ENCODE measurements around the gene LILRB5.
"Not testable (repeated sequence)": the region's sequence is repeated elsewhere in the genome, so short reads cannot be mapped to it uniquely, and the experiment has no call there.

LILRB5 gene

DNA sequence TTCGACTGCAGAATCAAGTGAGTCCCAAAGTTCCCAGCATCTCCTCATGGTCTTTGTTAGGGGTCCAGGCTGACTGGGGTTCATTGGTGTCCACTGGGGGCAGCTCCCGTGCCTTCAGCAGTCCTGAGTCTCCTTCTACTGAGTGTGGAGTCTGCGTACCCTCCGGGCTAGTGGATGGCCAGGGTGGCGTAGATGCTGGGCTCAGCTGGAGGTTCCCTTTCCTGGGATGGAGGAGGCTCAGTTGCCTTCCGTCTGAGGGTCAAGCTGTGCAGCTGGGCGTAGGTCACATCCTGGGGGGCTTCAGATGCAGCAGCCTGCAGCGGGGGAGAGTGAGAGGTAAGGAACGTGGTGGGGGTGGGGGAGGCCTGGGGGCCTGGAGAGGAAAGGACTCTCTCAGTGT is 17.4 kb upstream of the LILRB5 start:
- DNase-seq, result not testable (repeated sequence)

DNA sequence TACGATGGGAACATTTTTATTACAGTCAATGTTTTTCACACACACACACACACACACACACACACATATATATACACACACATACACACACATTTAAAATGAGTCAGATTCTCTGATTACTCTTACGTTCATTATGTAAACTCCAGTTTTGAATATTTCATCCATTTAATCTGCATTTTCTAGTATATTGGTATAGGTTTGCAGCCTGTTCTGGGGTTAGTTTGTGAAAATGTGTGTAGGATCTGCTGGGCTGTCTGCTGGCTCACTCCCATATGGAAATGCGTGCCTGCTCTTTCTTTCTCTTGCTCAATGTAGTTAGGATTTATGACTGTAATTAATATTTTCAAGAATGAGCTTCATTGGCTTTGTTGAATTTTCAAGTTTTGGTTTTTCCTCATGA is 16.7 kb upstream of the LILRB5 start:
- DNase-seq, result no peak

DNA sequence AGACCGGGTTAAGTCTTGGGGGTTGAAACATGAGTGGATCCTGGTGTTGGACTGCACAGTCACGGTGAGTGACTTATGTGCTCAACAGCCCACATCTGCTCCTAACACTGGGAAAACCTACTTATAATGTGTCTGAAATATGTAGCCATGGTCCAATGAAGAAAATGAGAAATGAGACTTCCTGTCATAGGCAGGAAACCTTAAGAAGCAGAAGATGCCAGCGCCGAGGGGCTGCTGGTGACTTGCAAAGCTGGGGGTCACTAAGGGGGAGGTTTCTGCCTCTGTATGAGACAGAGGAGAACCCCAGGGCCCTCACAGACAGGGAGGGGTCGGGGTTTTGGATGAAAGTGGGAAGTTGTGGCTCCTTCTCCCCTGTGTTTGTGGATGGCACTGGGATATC is 15.1 kb upstream of the LILRB5 start:
- not testable (repeated sequence) for DNase-seq

DNA sequence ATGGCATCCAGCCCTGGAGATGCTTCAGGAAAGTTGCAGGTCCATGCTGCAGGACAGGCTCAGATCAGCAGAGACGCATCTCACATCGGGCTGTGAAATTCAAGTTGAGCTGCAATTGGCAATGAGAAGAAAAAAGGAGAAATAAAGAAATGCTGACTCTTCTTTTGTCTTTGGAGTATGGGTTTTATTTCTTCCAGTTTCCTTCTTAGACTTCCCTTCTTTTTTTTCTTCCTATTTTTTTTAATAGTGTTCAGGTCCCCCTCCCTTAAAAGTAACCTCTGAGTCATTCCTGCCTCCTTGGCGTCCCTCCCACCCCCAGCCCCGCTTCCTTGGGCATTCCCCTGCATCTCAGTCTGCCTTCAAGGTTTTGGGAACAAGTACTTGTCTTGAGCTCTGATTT is 14.5 kb upstream of the LILRB5 start:
- DNase-seq, result not testable (repeated sequence)

DNA sequence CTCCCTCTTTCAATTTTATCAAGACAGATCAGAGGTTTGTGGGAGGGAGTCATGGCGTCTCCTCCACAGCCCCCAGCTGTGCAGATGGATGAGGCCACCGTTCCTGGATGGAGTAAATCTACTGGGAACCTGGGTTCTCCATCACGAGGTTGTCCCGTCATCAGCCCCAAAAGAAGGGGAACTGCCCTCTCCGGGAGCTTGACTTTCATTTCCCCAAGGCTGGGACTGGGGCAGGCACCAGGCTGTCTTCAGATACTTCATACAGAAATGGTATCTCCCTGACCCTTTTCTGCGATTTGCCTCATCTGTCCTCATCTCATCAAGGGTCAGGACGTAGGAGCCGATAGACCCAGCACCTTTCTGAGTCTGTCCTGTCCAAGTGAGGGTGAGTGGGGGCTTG is 14.0 kb upstream of the LILRB5 start:
- no peak for DNase-seq

DNA sequence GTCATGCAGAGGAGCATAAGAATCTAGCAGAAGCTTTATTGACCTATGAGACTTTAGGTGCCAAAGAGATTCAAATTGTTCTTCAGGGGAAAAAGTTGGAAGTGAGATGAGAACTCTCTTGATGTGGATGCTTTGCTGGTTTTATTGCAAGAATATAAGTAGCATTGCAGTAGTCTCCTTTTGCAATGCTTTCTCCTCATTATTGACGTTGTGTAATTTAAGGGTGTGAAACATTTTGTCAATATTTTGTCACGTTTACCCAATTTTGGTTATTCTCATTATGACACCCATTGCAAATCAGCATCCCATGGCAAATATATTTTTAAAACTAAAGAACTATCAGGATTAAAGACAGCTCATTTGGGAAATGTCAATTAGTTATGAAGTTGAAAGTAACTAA is 11.9 kb upstream of the LILRB5 start:
- no peak for DNase-seq

DNA sequence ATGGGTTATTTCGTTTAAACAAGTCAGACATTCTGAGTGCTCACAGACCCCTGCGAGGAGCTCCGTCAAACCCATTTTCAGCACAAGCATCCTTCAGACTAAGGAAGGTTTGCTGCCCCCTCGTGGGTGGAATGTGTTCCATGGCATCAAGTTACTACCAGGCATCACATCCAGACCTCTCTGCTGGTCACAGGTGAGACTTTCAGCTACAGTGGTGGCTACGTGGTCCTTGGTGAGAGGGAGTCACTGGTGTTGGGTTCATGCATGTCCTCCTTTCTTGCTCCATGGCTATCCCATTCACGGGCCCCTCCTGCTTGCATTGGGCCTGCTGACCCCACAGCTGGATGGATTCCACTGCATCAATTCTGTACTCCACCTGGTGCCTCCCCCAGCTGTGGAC is 9.1 kb upstream of the LILRB5 start:
- peak; percentile 73 for DNase-seq

DNA sequence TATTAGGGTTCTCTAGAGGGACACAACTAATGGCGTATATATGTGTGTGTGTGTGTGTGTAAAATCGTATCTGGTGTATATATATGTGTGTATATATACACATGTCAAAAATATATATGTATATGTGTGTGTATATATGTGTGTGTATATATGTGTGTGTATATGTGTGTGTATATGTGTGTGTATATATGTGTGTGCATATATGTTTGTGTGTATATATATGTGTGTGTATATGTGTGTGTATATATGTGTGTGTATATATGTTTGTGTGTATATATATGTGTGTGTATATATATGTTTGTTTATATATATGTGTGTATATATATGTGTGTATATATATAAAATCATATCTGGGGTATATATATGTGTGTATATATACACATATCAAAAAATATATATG is 5.4 kb upstream of the LILRB5 start:
- no peak for DNase-seq

DNA sequence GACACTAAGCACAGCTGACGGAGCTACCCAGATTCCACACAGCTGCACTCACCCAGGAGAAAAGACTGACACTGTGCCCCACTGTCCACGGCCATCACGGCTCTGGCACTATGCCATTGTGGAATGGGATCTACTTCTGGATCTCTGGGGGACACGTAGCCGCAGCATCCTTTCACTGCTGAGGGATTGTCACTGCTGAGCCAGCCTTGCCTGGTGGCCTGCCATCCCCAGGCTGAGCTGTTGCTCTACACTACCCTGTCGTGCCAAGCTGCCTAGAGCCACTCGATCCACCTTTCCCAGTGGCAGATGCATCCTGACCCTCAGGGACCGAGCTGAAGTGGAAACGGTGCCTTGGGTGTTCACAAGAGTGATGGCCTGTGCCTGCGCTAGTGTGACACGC is 5.0 kb upstream of the LILRB5 start:
- no peak for DNase-seq

DNA sequence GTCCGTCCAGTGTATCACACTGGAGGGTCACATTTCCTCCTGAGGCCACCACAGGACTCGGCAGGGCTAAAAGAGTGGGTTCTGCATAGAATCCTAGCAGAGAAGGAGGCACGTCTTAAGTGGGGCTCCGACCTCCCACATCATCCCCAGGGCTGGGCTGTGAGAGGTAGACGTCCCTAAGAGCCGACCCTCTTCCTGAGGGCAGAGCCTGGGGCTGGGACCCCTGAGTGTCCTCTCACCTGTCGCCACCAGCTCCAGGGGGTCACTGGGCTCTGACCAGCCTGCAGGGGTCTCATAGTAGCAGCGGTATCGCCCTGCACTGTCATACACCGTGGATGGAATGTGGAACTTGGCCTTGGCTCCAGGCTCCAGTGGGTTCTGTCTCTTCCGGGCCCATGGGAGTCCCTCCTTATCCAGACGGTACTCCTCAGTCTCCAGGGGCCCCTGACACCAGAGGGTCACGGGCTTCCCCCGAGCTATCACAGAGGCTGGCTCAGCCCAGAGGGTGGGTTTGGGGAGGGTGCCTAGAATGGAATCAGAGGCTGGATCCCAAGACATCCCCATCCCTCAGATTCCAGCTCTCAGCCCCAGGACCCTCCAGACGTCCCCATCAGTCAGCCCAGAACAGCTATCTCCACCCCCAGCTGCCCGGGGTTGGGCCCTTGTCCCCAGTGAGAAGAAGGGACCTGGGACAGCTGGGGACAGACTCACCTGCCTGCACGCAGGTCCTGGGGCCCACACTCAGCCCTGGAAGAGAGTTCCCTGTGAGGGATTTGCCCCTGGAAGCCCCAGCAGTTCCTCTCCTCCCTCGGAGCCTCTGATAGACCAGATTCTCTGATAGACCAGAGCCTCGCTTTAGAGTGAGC is 590 bp downstream of the LILRB5 start:
- no peak for DNase-seq

DNA sequence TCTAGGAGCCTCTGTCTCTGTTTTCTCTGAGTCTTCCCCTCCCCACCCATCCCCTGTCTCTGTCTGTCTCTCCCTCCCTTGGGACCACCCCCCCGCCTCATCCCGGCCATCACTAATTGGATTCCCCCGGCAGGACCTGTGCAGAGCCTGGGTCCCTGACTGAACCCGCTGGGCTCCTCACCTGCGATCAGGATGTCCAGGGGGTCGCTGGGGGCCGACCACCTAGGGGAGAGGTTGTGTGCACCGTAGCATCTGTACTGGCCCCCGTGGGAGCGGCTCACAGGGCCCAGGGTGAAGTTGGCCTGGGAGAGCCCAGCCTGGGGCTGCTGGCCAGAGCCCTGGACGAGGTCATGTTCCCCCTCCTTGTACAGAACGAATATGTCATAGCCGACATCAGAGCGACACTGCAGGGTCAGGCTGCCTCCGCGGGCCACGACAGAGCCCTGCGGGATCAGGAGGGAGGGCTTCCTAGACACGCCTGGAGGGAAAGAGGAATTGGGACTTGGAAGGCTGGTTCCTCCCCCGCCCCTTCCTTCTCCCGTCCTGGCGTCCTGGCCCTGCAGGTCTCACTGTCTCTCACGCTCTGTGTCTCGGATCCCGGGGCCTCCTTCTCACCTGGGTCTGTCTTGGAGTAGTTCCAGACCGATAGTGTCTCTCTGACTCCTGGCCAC is 1.8 kb downstream of the LILRB5 start:
- no peak for DNase-seq

DNA sequence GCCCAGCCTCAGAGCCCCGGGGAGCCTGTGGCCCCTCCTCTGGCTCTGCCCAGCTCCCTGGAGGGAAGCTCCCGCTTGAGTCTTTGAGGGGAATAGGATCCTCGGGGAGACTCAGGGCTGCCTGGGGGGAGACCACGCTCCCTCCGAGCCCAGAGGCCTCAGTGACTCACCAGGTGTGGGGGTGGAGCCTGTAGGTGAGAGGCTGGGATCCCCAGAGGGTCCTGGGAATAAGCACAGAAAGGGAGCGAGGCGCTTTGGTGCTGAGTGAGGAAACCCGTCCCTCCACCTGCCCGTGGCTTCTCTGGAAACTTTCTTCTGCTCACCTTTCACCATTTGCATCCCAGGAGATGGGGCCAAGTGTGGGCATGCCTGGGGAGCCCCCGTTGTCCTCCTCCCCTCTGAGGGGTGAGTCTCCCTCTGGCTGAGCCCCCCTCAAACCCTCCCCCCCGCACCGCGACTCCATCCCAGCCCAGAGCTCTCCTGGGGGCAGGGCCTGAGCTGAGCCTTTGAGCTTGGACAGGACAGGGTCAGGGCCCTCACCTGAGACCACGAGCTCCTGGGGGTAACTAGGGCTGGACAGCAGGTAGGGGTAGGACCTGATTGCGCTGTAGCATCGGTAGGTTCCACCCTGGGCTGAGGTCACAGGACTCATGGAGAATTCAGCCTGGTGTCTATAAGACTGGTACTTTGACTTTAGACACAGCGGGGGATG is 2.7 kb downstream of the LILRB5 start:
- DNase-seq, result no peak

DNA sequence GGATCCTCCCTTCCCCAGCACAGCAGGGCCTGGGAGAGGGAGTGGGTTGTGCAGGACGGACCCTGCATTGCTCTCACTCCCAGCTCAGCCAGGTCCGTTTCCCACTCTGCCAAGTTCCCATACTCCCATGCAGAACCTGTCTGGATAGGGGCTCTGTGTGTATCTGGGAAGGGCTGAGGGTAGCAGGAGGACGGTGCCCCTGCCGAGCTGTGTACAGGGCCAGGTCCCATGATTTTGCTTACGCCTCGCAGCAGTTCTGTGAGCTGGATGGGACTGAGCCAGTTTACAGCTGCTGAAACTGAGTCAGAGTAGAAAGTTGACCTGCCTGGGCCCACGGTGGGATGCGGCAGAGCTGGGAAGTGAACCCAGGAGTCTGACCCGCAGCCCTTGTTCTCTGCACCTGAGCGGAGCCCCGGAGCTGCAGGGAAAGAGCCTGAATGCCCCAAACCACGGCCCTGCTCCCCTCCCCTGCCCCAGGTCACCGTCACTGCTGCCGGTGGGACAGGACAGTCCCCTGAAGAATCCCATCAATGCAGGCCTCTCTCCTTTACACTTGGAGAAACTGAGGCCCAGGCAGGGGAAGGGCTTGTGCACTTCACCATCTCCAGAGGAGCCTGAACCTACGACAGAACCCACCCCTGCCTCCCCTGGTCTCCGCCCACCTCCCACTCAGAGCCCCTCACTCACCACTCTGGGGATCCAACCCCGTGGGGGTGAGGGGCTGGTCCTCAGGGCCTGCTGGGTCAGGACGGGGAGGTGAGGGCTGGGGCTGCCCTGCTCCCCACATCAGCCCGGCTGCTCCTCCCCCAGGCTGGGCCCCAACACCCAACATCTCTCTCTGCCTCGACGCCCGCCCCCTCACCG is 3.5 kb downstream of the LILRB5 start:
- DNase-seq, result no peak

DNA sequence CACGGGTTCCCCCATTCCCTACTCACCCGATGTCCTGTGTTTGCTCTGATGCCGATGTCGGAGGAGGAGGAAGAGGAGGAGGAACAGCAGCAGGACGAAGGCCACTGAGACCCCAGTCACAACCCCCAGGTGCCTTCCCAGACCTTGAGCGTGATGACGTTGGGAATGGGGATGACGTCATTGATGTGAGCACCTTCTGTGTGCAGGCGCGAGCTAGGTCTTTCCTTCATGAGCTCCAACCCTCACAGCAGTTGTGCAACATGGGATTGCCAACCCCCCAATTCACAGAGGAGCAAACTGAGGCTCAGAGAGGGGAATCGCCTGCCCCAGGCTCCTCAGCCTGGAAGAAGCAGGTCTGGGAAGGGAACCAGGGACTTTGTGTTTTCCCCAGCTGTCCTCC is 4.2 kb downstream of the LILRB5 start:
- DNase-seq, result no peak

DNA sequence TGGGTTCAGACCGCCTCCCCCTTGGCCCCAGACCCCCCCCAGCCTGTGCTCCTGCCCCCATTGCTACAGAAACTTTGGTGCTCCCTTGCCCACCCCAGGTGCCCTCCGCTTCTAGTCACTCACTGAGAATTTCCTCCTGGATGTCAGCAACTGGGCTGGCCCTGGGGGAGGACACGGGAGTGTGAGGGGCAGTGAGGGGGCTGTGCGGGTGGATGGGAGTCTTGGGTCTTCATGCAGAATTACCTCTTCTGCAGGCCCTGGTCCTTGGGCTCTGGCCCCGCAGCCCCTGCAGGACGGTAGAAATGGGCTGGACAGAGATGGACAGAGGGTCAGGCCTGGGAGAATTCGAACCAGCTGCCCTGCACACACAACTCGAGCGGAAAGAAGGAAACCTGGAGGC is 4.8 kb downstream of the LILRB5 start:
- DNase-seq, result no peak

DNA sequence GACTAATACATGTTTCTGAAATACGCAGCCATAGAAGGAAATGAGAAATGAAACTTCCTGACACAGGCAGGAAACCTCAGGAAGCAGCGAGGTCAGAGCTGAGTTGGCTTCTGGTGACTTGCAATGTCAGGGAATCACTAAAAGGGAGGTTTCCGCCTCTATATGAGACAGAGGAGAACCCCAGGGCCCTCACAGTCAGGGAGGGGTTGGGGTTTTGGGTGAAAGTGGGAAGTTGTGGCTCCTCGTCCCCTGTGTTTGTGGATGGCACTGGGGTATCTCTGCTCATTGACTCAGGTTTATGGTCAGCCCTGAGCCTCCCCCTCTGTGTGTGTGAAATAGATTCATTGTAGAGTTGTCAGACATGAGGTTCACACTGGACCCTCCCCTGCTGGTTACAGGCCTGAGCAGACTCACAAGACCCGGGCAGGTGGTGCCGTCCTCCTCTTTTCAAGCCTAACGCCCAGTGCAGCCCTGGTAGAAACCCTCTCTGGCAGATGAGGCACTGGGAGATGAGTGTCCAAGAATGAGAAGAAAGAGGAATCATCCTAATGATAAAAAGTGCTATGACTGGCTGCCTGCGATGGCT is 9.0 kb downstream of the LILRB5 start:
- peak; percentile 47 for DNase-seq

DNA sequence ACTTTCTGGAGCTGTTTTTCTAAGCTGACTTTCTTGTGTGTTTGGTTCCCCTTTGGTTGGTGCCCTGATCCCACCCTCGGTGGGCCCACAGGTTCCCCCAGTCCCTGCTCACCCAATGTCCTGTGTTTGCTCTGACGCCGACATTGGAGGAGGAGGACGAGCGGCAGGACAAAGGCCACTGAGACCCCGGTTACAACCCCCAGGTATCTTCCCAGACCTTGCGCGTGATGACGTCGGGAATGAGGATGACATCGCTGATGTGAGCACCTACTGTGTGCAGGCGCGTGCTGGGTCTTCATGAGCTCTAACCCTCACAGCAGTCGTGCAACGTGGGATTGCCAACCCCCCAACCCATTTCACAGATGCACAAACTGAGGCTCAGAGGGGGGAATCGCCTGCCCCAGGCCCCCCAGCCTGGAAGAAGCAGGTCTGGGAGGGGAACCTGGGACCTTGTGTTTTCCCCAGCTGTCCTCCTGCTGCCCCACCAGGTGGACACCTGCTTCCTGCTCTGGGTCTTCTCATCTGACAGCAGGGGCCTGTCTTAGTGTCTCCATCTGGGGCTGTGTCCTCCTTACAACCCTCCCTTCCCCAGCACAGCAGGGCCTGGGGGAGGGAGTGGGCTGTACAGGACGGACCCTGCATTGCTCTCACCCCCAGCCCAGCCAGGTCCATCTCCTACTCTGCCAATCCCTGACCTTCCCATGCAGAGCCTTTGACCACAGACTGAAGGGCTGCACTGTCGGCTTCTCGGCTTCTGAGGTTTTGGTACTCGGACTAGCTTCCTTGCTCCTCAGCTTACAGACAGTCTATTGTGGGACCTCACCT is 9.8 kb downstream of the LILRB5 start:
- no peak for DNase-seq

DNA sequence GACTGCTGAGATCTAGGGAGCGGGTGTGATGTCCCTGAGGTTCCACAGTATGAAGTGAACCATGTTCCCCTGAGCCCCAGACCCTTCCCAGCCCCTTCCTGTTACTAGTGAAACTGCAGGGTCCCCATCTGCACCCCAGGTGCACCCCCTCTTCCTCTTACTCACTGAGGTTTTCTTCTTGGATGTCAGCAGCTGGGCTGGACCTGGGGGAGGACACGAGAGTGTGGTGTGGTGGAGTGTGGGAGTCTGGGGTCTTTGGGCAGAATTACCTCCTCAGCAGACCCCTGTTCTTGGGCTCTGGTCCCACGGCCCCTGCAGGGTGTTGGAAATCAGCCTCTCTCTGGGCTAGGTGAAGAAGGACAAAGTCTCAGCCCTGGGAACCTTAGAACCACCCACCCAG is 11.1 kb downstream of the LILRB5 start:
- DNase-seq, result no peak

DNA sequence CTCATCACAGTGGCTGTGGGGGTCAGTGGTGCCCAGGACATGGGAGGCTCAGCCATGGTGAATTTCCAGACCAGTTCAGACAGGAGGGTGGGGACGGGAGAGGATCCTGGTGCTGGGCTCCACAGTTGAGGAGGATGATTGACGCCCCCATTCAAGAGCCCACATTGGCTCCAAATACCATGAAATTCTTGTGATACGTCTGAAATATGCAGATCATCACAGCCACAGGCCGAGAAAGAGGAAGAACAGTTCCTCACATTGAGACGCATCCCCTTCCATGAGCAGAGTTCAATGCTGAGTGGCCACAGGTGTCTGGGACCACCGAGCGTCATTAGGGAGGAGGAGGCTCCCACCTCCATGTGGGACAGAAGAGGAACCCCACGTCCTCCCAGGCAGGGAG is 13.3 kb downstream of the LILRB5 start:
- not testable (repeated sequence) for DNase-seq

DNA sequence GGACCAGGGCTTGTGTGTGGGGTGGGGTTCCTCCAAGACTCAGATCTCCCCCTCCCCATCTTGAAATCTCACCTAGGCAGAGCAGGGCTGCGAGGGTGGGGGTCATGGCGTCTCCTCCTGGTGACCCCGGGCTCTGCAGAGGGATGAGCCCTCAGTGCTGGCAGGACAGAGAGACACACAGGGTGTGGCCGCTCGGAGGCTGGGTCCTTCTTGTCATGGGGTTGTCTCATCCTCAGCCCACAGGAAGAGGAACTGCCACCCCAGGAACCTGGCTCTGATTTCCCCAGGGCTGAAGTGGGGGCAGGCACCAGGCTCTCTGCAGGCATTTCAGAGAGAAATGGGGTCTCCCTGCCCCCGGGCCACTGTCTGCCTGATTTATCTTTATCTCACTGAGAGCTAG is 14.4 kb downstream of the LILRB5 start, which contains the start of gene LILRA6:
TSS of gene LILRA6 (minus strand) at position 145 of the 400 bp plus-strand sequence.
- DNase-seq, result not testable (repeated sequence)

DNA sequence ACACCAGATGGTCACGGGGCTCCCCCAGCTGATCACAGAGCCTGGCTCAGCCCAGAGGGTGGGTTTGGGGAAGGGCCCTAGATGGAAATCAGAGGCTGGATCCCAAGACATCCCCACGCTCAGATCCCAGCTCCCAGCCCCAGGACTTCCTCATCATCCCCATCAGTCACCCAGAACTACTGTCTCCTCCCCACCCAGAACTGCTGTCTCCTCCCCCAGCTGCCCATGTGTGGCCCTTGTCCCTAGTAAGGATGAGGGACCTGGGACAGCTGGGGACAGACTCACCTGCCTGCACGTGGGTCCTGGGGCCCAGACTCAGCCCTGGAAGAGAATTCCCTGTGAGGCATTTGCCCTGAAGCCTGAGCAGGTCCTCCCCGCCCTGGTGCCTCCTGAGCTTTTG is 14.8 kb downstream of the LILRB5 start:
- DNase-seq, result not testable (repeated sequence)
